ENCODE measurements around the gene FYN. TPM values are rescaled to one million over a fixed set of nuclear protein-coding genes. Genes with fewer than 3 reads are reported as not detected.

Gene FYN
- total RNA-seq, 4 donors from 2014 or later: 56.3 to 96.4 (median 81.8) TPM

DNA sequence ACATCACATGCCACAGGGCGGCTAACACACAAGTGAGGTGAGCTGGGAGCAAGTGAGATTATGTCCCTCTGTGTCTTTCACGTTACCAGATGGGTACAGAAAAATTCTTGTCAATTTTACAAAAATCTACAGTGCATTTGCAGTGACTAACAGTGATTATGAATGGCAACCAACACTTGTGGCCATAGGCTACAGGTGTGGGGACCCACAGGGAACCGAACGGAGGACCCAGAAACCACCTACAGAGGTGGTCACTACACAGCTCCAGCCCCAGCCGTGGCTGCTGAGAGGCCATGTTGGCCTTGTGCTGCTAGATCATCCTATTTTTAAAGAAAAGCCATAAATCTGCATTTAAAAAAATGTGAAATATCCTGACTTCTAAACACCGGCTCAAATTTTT, 50.2 kb downstream of the FYN start:
- TF ChIP-seq, protein P1, sequence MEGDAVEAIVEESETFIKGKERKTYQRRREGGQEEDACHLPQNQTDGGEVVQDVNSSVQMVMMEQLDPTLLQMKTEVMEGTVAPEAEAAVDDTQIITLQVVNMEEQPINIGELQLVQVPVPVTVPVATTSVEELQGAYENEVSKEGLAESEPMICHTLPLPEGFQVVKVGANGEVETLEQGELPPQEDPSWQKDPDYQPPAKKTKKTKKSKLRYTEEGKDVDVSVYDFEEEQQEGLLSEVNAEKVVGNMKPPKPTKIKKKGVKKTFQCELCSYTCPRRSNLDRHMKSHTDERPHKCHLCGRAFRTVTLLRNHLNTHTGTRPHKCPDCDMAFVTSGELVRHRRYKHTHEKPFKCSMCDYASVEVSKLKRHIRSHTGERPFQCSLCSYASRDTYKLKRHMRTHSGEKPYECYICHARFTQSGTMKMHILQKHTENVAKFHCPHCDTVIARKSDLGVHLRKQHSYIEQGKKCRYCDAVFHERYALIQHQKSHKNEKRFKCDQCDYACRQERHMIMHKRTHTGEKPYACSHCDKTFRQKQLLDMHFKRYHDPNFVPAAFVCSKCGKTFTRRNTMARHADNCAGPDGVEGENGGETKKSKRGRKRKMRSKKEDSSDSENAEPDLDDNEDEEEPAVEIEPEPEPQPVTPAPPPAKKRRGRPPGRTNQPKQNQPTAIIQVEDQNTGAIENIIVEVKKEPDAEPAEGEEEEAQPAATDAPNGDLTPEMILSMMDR (IDR thresholded peaks at IDR 0.05): no peak
- TF ChIP-seq POLR2A (IDR thresholded peaks at IDR 0.05): no peak

DNA sequence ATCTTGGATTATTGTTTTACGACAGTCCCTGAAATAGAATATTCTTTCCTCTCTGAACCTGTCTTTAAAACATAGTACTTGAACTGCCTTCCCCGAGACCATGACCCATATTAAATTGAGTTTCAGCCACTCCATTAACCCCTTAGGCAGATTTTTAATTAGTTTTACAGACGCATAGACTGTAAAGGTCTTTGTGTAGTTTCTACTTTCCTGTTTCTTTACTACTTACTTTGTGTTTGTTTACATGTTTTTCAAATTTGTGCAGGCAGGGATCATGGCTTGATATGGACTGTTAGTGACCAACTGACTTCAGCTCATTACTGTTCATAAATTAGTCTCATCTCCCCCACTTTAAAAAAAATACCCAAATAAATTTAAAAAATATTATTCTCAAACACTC, 53.8 kb downstream of the FYN start:
- TF ChIP-seq, protein P1 (IDR thresholded peaks at IDR 0.05): no peak
- no peak for TF ChIP-seq POLR2A (IDR thresholded peaks at IDR 0.05)
- 76 to 86% methylated on average over 3 of the region's 3 CpGs for WGBS, 2 donors

More for the DNA sequence above, 50.2 kb downstream of the FYN start:
- 89 to 91% methylated on average over 6 of the region's 6 CpGs for WGBS, 2 donors
- DNase-seq (ENCODE audit: low spot score in 2 of 2): no peak
- H3K4me3 ChIP-seq (ENCODE audit: low read depth, poor library complexity, severe bottlenecking): no peak overlapping the region
- intact Hi-C loops (cut with DNase I; ENCODE audit: low total_unique reads): no loop called here

DNA sequence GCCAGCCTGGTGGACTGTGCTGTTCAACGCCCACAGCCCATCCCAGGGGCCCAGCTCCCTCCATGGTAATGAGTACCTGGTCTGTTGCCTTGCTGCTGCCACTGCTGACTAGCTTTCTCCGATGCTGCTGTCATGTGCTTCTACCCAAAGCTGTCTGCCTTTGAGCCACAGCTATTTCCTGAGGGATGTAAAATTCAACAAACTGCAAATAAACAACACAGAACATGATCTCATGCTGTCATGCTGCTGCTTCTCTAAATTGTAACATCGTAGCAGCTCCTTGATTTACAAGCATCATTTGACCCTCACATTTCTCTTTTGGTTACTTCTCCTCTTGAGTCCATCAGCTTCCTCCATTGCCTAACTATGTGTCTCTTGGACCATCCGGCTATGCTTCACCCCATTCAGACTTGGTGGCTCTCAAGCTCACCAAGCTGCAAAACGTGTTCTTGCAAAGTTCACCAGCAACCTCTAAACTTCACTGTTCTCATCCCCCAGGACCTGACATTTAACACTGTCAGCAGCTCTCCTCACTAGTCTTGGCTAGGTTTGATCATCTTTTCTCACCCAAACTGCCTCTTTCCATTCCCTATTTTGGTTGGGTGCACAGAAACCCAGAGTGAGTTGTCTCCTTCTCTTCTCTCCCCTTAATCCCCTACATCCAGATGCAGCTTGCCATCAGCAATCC, 54.6 kb downstream of the FYN start:
- intact Hi-C loops (cut with DNase I; ENCODE audit: low total_unique reads): no loop called here
- TF ChIP-seq, protein P1 (IDR thresholded peaks at IDR 0.05): no peak
- no peak for TF ChIP-seq POLR2A (IDR thresholded peaks at IDR 0.05)
- 52 to 55% methylated on average over 5 of the region's 5 CpGs for WGBS, 2 donors
- DNase-seq (ENCODE audit: low spot score in 2 of 2): no peak
- H3K4me3 ChIP-seq (ENCODE audit: low read depth, poor library complexity, severe bottlenecking): no peak overlapping the region

More for the DNA sequence above, 53.8 kb downstream of the FYN start:
- intact Hi-C loops (cut with DNase I; ENCODE audit: low total_unique reads): no loop called here
- H3K4me3 ChIP-seq (ENCODE audit: low read depth, poor library complexity, severe bottlenecking): no peak overlapping the region
- DNase-seq (ENCODE audit: low spot score in 2 of 2): no peak

DNA sequence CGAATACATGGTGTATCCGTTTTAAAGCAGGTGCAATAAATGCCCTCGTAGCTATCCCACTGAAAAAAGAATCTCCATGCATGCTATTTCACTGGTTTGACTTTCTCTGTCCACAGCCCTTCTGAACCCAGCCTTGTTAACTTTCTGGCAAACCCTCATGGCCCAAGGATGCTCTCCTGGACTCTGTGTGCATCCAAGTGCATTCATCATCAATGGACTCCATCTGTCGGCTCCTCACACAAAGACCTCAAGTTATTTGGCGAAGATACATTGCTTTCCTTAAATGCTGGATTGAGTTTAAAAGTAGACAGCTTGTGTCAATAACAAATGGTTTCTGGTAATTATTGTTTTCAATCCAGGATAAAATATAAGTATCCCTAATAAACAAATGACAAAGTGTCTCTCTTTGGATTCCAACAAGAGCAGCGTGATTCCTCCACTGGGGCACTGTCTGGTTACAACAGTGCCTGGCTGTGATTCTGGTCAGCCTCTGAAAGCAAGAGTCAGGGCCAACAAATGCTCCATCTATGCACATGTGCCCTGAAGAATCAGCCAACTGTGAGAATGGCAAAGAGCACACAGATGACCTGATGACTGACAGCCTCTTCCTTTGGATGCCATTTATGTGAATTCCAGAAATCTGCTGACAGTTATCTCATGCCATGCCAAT, 55.7 kb downstream of the FYN start:
- intact Hi-C loops (cut with DNase I; ENCODE audit: low total_unique reads): no loop called here
- TF ChIP-seq, protein P1 (IDR thresholded peaks at IDR 0.05): no peak
- TF ChIP-seq POLR2A (IDR thresholded peaks at IDR 0.05): no peak
- DNase-seq (ENCODE audit: low spot score in 2 of 2): peak in 1 of 2 donors; percentile 49
- H3K4me3 ChIP-seq (ENCODE audit: low read depth, poor library complexity, severe bottlenecking): no peak overlapping the region
- WGBS, 2 donors: 74 to 80% methylated on average over 6 of the region's 6 CpGs

DNA sequence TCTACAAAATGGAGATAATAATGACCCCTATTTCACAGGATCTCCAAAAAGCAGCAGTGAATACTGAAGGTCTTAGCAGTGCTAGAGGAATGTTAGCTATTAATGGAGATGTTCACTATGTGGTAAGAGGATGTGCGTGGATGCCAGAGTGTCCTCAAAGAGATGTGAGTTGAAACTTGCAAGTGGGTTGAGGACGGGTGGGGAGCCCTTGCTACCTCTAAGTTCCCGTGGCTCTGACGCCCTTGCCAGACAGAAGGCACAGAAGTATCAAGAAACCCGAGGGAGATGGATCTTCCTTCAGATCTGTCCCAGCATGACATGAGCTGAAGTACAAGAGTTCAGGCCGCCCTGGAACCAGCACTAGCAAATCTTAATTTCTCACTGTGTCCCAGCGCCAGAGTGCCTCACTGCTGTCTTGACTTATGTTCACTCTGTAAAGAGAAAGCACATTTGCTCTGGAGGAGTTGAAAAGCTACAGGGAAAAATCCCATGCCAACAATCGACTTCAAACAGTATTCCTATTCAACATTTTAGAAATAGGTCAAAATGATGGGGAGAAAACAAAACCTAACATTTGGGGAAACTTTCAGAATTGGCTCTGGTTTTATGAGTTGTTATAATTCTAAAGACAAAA, 59.5 kb downstream of the FYN start:
- H3K4me3 ChIP-seq (ENCODE audit: low read depth, poor library complexity, severe bottlenecking): no peak overlapping the region
- 73 to 83% methylated on average over 8 of the region's 8 CpGs for WGBS, 2 donors
- intact Hi-C loops (cut with DNase I; ENCODE audit: low total_unique reads): no loop called here

More for the DNA sequence above, 59.5 kb downstream of the FYN start:
- no peak for TF ChIP-seq POLR2A (IDR thresholded peaks at IDR 0.05)
- TF ChIP-seq, protein P1 (IDR thresholded peaks at IDR 0.05): no peak
- DNase-seq (ENCODE audit: low spot score in 2 of 2): no peak
